Activated gamma-delta T cell treated with anti-CD3 and anti-CD28 coated beads, Interleukin-2, amount 50 U/mL, for 16 hours (primary cell): ENCODE results near the gene GPATCH4.
"Not testable (repeated sequence)": the region's sequence is repeated elsewhere in the genome, so short reads cannot be mapped to it uniquely, and the experiment has no call there.

Experiments used
- DNase-seq: peaks from one replicate; pipeline ENCODE4 v3.0.0-alpha.2; 2020; ENCODE audit warnings: low read depth

Gene GPATCH4

GRCh38 chr1:156574039-156574633 is 27.1 kb downstream of the GPATCH4 start:
- no peak for DNase-seq

GRCh38 chr1:156572663-156573018 is 28.6 kb downstream of the GPATCH4 start:
- no peak for DNase-seq

DNA sequence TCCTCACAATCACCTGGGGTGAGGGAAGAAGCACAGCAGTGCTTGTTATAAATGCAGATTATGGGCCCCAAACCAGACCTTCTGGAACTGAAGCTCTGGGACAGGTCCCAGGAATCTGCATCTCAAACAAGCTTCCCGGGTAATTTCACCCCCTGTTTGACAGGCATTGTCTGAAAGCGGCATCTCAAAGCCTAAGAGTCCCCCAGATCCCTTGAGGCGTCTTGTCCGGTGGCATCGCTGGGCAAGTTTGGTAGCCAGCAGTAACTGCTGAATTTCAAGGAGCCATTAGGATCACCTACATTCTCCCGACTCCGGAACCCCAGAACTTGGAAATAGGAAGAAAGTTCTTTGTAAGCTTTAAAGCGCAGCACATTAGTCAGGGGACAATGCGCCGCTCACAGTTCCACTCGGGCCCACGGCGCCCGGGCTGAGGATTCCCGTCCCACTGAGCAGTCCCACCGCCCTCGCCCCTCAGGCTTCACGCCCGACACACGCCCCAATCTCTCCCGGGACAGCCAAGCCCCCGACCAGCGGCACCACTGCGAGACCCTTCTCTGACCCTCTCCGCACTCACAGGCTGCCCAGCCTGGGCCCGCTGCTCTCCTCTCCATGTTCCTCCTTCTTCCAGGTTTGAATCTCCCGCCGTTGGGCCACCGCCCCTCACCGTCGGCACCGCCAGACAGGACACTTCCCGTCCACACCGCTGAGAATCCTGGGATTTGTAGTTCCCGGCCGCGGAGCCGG is 29.2 kb downstream of the GPATCH4 start, which contains the start of gene IQGAP3:
Gene IQGAP3 (minus strand): TSS at position 647 of the 744 bp plus-strand sequence. CDS start 36 bp downstream, at position 611.
- DNase-seq = peak; percentile 41

- no peak for DNase-seq
These were observed 29.9 kb downstream of the GPATCH4 start for GRCh38 chr1:156571261-156571852.

DNA sequence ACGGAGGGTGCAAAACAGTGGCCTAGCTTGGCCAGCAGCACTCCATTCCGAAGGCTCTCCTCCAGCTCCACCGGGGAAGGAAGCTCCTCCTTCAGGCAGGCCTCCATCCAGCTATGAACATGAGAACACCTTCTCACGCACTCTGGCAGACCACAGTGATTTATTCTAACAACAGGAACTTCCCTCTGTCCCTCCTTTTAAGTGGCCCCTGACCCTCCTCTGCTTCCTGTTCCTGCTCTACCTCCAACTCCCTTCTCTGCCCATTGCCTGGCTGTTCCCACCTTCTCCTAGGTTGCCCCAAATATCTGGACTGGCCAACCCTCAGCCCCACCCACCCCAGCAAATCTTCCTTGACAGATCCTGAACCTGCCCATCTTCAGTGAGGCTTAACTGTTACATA is 34.8 kb downstream of the GPATCH4 start:
- DNase-seq = no peak

DNA sequence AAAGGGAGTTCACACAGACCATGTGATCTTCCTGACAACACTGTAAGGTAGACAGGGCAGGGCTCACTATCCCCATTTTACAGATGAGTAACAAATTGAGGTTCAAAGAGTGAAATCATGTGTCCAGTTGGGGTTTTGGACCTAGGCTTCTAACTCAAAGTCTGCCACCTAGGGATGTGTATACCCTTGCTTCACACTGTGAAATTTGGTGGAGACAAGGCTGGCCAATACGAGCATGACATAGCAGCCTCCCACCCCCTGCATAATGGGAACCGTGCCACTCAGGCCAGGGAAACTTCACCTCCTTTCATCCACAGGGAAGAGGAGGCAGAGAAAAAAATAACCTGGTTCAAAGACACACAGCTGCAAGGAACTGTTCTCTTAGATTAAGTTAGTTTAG is 35.8 kb downstream of the GPATCH4 start:
- no peak for DNase-seq

- no peak for DNase-seq
These were observed 40.6 kb downstream of the GPATCH4 start for GRCh38 chr1:156560585-156561163.

DNA sequence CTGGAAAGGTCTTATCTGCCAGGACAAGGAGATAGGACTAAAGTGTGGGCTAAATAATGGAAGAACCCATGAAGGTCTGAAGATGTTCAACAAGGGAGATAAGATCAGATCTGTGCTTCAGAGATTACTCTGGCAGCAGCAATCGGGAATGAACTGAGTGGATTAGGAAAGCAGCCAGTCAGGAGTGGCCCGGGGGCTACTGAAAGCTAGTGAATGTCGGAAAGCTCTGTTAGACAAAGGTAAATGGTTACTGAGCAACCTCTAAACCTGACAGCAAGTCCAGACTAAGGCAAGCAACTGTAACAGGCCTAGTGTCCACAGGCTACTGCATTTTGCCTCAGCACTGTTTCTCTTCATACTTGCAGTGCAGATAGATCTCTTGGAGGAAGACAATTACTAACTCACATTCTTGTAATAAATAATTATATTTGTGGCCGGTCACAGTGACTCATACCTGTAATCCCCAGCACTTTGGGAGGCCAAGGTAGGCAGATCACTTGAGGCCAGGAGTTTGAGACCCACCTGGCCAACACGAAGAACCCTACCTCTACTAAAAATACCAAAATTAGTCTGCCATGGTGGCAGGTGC is 41.4 kb downstream of the GPATCH4 start:
- DNase-seq = no peak

DNA sequence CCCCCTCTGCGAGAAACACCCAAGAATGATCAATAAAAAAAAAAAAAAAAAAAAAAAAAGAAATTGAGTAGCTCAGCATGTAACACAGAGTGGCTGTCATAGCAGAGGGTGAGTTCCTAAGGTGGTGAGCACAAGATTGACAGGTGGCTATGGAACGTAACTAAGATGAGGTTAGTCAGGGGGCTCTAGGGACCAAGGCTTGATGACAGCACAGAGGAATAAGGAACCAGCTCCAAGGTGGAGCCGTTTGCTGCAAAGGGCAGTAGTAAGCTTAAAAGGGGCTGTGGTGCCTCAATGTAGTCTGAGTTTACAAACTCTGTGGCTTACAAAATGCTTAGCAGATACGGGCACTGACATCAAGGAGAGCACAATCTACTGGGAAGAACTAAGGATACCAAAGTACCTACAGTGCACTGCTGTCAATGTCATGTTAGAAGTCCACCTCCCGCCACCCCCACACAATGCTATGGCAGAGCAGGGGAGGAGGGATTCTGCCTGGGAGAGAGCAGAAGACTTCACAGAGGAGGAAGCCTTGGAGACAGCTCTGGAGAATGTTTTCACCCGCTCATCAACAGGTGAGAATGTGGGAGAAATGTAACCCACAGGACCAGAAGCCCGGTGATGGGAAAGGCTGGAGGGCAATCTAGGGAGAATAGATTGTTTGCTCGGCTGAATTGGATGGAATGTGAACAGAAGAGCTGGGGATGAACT is 42.0 kb downstream of the GPATCH4 start:
- DNase-seq = no peak

DNA sequence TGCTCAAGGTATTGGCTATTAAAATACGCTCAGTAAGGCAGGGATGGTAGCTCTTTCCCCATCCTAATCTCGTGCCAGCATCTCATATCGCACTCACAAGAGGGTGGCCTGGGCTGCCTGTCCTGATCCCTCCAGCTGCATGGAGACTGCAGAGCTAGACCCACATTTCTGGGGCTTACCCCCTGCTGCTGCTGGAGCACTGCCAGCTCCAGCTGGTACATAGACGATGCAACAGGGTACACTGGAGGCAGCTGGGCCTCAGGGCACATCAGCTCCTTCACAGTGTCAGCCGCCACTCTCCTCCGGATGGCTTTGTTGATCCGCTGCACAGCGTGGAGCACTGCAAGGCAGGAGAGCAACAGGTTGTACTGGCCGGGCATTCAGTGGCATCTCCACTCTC is 44.9 kb downstream of the GPATCH4 start:
- DNase-seq = no peak

GRCh38 chr1:156555715-156556114 is 45.6 kb downstream of the GPATCH4 start:
- no peak for DNase-seq

DNA sequence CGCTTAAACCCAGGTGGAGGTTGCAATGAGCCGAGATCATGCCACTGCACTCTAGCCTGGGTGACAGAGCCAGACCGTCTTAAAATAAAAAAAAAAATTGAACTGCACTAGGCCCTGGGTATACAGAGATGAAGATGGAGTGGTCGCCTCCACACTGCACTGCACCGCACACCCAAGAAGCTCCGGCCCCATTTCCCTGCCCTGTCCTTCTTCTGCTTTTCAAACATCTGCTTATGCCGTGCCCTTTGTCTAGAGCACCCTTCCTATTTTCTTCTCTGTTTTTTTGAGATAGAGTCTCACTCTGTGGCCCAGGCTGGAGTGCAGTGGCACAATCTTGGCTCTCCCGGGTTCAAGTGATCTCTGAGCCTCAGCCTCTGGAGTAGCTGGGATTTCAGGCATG is 46.3 kb downstream of the GPATCH4 start:
- DNase-seq = no peak

GRCh38 chr1:156553860-156554485 is 47.3 kb downstream of the GPATCH4 start:
- DNase-seq = no peak

DNA sequence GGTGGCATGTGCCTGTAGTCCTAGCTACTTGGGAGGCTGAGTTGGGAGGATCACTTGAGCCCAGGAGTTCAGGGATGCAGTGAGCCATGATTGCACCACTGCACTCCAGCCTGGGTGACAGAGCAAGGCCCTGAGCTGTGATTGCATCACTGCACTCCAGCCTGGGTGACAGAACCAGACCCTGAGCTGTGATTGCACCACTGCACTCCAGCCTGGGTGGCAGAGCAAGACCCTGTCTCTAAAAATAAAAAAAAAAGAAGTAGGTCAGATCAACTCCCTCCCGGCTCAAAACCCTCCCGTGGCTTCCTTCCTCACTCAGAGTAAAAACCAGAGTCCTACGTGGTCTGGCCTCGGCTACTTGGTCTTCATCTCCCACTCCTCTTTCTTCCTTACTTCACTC is 48.3 kb downstream of the GPATCH4 start:
- not testable (repeated sequence) for DNase-seq

DNA sequence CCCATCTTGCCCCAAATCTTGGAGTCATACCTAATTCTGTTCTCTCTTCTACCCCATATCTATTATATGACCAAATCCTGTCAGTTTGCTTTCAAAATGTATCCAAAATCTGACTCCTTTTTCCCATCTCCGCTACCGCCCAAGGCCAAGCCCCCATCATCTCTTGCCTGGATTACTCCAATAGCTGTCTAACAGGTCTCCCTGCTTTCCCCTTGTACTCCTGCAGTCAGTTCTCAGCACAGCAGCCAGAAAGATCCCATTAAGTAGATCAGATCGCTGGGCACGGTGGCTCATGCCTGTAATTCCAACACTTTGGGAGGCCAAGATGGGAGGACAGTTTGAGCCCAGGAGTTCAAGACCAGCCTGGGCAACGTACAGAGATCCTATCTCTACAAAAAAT is 48.8 kb downstream of the GPATCH4 start:
- DNase-seq = no peak

- DNase-seq = no peak
These were observed 49.4 kb downstream of the GPATCH4 start for GRCh38 chr1:156551869-156552268.

GRCh38 chr1:156551066-156551643 is 50.1 kb downstream of the GPATCH4 start:
- DNase-seq = no peak

- no peak for DNase-seq
These were observed 50.9 kb downstream of the GPATCH4 start for GRCh38 chr1:156550346-156550745.

DNA sequence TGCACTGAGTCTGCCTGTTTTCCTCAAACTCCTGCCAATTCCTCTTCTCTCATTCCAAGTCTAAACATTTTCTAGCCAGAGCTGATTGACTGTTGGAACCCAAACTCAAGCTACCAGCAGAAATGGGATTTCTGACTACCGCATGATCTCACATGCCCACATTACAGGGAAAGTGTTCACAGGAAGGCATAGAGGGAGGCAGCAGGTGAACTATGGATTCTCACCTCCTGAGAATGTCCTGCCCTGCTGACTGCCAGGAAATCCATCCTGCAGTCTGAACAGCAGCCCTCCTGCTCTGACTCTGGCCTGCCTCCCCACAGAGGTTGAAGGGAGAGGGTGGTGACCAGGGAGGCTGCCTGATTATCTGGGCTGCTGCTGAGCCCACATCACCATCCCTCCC is 51.4 kb downstream of the GPATCH4 start:
- no peak for DNase-seq

GRCh38 chr1:156549390-156549789 is 51.9 kb downstream of the GPATCH4 start:
- DNase-seq = no peak

DNA sequence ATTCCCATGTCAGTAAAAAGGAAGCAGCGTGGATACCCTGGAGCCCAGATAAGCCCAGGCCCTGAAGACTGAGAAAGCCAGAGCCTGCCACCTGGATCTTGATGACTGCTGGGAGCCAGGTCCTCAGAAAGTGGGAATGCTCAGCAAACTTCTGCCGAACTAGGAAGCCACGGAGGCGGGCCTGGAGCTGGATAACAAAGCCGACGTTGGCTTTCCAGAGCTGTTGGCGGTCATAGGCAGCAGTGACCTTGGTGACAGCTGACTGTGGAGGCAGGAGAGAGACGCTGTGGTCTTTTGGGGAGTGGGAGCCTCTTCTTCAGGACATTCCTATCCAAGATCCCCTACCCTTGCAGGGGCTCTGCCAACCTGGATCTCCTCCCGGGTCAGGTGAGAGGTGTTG is 53.3 kb downstream of the GPATCH4 start:
- no peak for DNase-seq
